PFSK-1 (cell line): ENCODE measurements around the gene IL10RB.

ENCODE experiments used
- FOXP2 ChIP-seq: optimal IDR thresholded peaks from 2 replicates; pipeline ENCODE3; 2011; ENCODE audit warnings: borderline replicate concordance, control low read depth, inconsistent platforms; ENCODE audit not compliant: insufficient read depth; ENCODE audit errors: extremely low read length, extremely low read depth
- POLR2AphosphoS5 ChIP-seq: IDR thresholded peaks from 2 replicates; pipeline ENCODE4 v1.6.1; 2012; ENCODE audit warnings: low read depth, mild to moderate bottlenecking, control low read depth, low read length, moderate library complexity
- REST ChIP-seq, 2 experiments: IDR thresholded peaks; 2 replicates each; pipeline versions ENCODE4 v1.6.1 to v1.8.0; 2011 to 2012; ENCODE audit warnings: low read depth in 2 of 2, low read length in 2 of 2, control low read depth in 1 of 2, inconsistent platforms in 1 of 2, mild to moderate bottlenecking in 1 of 2, moderate library complexity in 1 of 2; ENCODE audit not compliant: insufficient read depth in 1 of 2
- SIN3A ChIP-seq: IDR thresholded peaks from 2 replicates; pipeline ENCODE4 v1.6.1; 2012; ENCODE audit warnings: mild to moderate bottlenecking, low read length, moderate library complexity, borderline replicate concordance; ENCODE audit not compliant: insufficient read depth
- TAF1 ChIP-seq: IDR thresholded peaks from 2 replicates; pipeline ENCODE4 v1.6.1; 2012; ENCODE audit warnings: low read length, control low read depth, borderline replicate concordance; ENCODE audit not compliant: insufficient read depth

The IL10RB gene

GRCh38 chr21:33339135-33339534 lies 73.0 kb downstream of the IL10RB start:
- TF ChIP-seq FOXP2 (no peak), REST (IDR thresholded peaks at IDR 0.05; ENCODE audit: insufficient read depth in 1 of 2, low read depth in 2 of 2, low read length in 2 of 2) (no peak), POLR2AphosphoS5 (no peak), TAF1 (no peak), SIN3A (no peak)

GRCh38 chr21:33339918-33340317 lies 73.8 kb downstream of the IL10RB start:
- TF ChIP-seq POLR2AphosphoS5 (no peak), TAF1 (no peak), FOXP2 (no peak), REST (IDR thresholded peaks at IDR 0.05; ENCODE audit: insufficient read depth in 1 of 2, low read depth in 2 of 2, low read length in 2 of 2) (no peak), SIN3A (no peak)

- TF ChIP-seq TAF1 (no peak), SIN3A (no peak), REST (IDR thresholded peaks at IDR 0.05; ENCODE audit: insufficient read depth in 1 of 2, low read depth in 2 of 2, low read length in 2 of 2) (no peak), FOXP2 (no peak), POLR2AphosphoS5 (no peak)
These were observed 79.6 kb downstream of the IL10RB start for GRCh38 chr21:33345751-33346238.
